Skin epidermis (tissue), 12 donors: ENCODE measurements around the gene PLEK2.
A peak's percentile ranks its signal among the peaks of the same experiment; 100 is the strongest.
"Not testable (repeated sequence)": the region's sequence is repeated elsewhere in the genome, so short reads cannot be mapped to it uniquely, and the experiment has no call there.

ENCODE experiments used
- H3K27ac ChIP-seq, 21 experiments: fragments of 200-600 bp; sonication (generic) in 11 of 21; one replicate each; pipeline ENCODE4 v1.5.0; 2020; ENCODE audit warnings: mild to moderate bottlenecking in 3 of 21, inconsistent platforms in 2 of 21, moderate library complexity in 2 of 21
- H3K4me3 ChIP-seq, 7 experiments: fragments of 200-600 bp; sonication (generic) in 2 of 7; one replicate each; pipeline ENCODE4 v1.5.0; 2020; ENCODE audit warnings: inconsistent platforms in 2 of 7, mild to moderate bottlenecking in 2 of 7, moderate library complexity in 1 of 7

PLEK2 gene

GRCh38 chr14:67429510-67430205 lies 17.7 kb upstream of the PLEK2 start:
- no peak overlapping the region for H3K4me3 ChIP-seq
- H3K27ac ChIP-seq = no peak overlapping the region

- no peak overlapping the region for H3K4me3 ChIP-seq
- no peak overlapping the region for H3K27ac ChIP-seq
Measured at GRCh38 chr14:67428501-67429031, 16.6 kb upstream of the PLEK2 start.

GRCh38 chr14:67426983-67427606 lies 15.1 kb upstream of the PLEK2 start:
- no peak overlapping the region for H3K27ac ChIP-seq
- no peak overlapping the region for H3K4me3 ChIP-seq

- Histone ChIP-seq H3K27ac (peak overlapping the region in 2 of 21 experiments; percentile 32 to 53), H3K4me3 (no peak overlapping the region)
Measured at GRCh38 chr14:67426161-67426560, 14.2 kb upstream of the PLEK2 start.

- Histone ChIP-seq H3K27ac (no peak overlapping the region), H3K4me3 (no peak overlapping the region)
Measured at GRCh38 chr14:67425608-67426007, 13.6 kb upstream of the PLEK2 start.

- Histone ChIP-seq H3K4me3 (no peak overlapping the region), H3K27ac (peak overlapping the region in 1 of 21 experiments; percentile 20)
Measured at GRCh38 chr14:67424539-67424938, 12.6 kb upstream of the PLEK2 start.

- Histone ChIP-seq H3K27ac (no peak overlapping the region), H3K4me3 (no peak overlapping the region)
Measured at GRCh38 chr14:67423424-67423823, 11.5 kb upstream of the PLEK2 start.

- H3K27ac ChIP-seq = no peak overlapping the region
- no peak overlapping the region for H3K4me3 ChIP-seq
Measured at GRCh38 chr14:67421356-67422224, 9.6 kb upstream of the PLEK2 start.

- H3K4me3 ChIP-seq = no peak overlapping the region
- no peak overlapping the region for H3K27ac ChIP-seq
Measured at GRCh38 chr14:67420102-67420739, 8.3 kb upstream of the PLEK2 start.

GRCh38 chr14:67418401-67419191 lies 6.6 kb upstream of the PLEK2 start:
- Histone ChIP-seq H3K4me3 (no peak overlapping the region), H3K27ac (peak overlapping the region in 1 of 21 experiments; percentile 11)

GRCh38 chr14:67417633-67418032 lies 5.7 kb upstream of the PLEK2 start:
- Histone ChIP-seq H3K27ac (no peak overlapping the region), H3K4me3 (no peak overlapping the region)

GRCh38 chr14:67416810-67417209 lies 4.8 kb upstream of the PLEK2 start:
- Histone ChIP-seq H3K4me3 (no peak overlapping the region), H3K27ac (no peak overlapping the region)

GRCh38 chr14:67416085-67416484 lies 4.1 kb upstream of the PLEK2 start:
- no peak overlapping the region for H3K27ac ChIP-seq

GRCh38 chr14:67415610-67416009 lies 3.6 kb upstream of the PLEK2 start:
- H3K4me3 ChIP-seq, H3K27ac ChIP-seq: not testable (repeated sequence)

More at GRCh38 chr14:67416085-67416484, 4.1 kb upstream of the PLEK2 start:
- H3K4me3 ChIP-seq = no peak overlapping the region

- Histone ChIP-seq H3K27ac (peak overlapping the region in 6 of 21 experiments; percentile 16 to 68 (median 36)), H3K4me3 (no peak overlapping the region)
Measured at GRCh38 chr14:67413806-67414769, 2.1 kb upstream of the PLEK2 start.

- Histone ChIP-seq H3K4me3 (peak overlapping the region; percentile 22 to 52 (median 46)), H3K27ac (peak overlapping the region in 16 of 21 experiments; percentile 8 to 82 (median 63))
Measured at GRCh38 chr14:67411370-67411769, 595 bp downstream of the PLEK2 start.

GRCh38 chr14:67410313-67410712 lies 1.7 kb downstream of the PLEK2 start:
- Histone ChIP-seq H3K27ac (peak overlapping the region in 4 of 21 experiments; percentile 27 to 57 (median 37)), H3K4me3 (peak overlapping the region in 2 of 7 experiments; percentile 2 to 7)

GRCh38 chr14:67409461-67409860 lies 2.5 kb downstream of the PLEK2 start:
- H3K27ac ChIP-seq = peak overlapping the region in 4 of 21 experiments; percentile 27 to 57 (median 37)
- peak overlapping the region in 1 of 7 experiments; percentile 7 for H3K4me3 ChIP-seq
